ENCODE measurements around the gene PLLP. TPM values are rescaled to one million over a fixed set of nuclear protein-coding genes. Genes with fewer than 3 reads are reported as not detected.

PLLP gene
- total RNA-seq, 4 donors from 2014 or later: 0.51 to 3.0 (median 2.2) TPM

- no peak for TF ChIP-seq CTCF (IDR thresholded peaks at IDR 0.05; ENCODE audit: low read depth)
Observed at GRCh38 chr16:57236022-57236350, 48.5 kb downstream of the PLLP start.

- no peak for TF ChIP-seq CTCF (IDR thresholded peaks at IDR 0.05; ENCODE audit: low read depth)
Observed at GRCh38 chr16:57235128-57236021, 49.1 kb downstream of the PLLP start.

- TF ChIP-seq CTCF (IDR thresholded peaks at IDR 0.05; ENCODE audit: low read depth): no peak
Observed at GRCh38 chr16:57234707-57235092, 49.8 kb downstream of the PLLP start.

- TF ChIP-seq CTCF (IDR thresholded peaks at IDR 0.05; ENCODE audit: low read depth): no peak
Observed at GRCh38 chr16:57233944-57234706, 50.3 kb downstream of the PLLP start.

- TF ChIP-seq CTCF (IDR thresholded peaks at IDR 0.05; ENCODE audit: low read depth): no peak
Observed at GRCh38 chr16:57231821-57232350, 52.6 kb downstream of the PLLP start.

GRCh38 chr16:57229079-57229478 lies 55.4 kb downstream of the PLLP start:
- no peak for TF ChIP-seq CTCF (IDR thresholded peaks at IDR 0.05; ENCODE audit: low read depth)

All from subcutaneous adipose tissue (tissue), 4 donors.